Activated T-cell treated with anti-CD3 and anti-CD28 coated beads for 4 hours (primary cell): ENCODE results near the gene APOBEC3G.

ENCODE experiments used
- DNase-seq: peaks from one replicate; pipeline ENCODE4 v3.0.0-alpha.2; 2020

Gene APOBEC3G

DNA sequence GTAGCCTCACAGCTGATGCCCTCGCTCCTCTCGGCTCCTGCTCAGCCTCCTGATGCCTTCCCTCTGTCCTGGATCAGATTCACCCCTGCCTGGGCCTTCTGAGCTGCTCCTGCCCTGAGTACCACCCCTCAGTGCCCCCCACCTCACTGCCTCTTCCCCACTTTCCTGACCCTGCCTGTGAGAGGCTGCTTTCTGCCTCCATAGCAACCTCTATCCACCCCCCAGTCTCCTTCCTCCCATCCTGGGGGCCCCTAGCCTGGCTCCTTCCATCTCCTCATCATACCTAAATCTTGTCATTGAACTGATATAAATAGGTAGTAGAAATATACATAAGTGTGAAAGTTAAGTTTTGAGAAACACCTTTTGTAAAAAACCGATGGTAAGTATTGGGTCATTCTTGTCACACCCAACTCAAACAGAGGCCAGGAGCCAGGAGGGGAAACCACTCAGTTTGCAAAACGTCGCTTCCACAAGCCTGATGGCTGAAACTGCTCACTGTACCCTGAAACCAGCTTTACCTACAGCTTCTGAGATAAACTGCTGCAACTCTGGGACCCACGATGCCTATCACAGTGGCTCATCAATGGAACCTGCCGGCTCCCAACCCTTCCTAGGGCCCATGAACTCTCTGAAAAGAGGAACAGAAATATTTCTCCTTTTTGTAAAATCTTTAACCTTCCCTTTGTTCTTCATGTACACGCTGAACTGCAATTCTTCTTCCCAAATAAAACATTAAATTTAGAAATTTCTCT lies 15.2 kb downstream of the APOBEC3G start:
- DNase-seq = no peak

DNA sequence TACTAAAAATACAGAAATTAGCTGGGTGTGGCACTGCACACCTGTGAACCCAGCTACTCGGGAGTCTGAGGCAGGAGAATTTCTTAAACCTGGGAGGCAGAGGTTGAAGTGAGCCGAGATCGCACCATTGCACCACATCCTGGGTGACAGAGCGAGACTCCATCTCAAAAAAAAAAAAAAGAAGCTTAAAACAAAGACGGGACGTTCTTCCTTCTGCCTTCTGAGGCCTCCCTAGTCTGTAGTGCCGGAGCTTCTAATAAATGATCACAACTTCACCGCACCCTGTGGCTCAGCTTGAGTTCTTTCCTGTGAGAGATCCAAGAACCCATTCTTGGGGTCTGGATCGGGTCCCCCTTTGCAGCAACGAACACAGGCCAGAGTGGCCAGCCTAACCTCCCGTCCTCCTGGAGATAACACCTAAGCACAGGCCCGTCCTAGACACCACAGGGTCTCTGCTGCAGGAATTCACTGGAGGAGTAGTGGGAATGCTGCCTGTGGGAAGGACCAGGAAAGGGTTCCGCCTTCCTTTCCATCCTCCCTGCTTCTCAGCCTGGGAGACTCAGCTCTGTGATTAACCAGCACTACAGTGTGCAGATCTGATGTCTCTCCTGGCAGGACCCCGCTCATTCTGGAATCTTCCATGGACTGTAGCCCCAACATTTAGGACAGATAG lies 17.8 kb downstream of the APOBEC3G start:
- no peak for DNase-seq

DNA sequence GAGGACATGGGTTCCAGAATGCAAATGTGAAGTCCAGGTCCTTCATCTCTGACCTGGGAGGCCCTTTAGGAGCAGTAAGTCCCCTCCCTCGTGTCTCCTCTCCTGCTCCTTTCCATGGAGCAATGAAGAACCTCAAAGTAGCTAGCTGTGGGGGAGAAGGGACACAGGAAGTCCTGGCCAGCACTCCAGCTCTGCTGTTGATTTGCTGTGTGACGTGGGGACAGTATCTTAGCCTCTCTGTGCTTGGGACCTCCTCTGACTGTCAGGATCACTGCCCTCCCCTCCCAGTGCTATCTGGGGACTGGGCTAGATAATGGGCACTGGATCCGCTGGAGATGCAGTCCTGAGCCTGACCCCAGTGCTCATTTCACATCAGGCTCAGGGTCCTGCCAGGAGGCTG lies 18.9 kb downstream of the APOBEC3G start:
- DNase-seq = no peak

DNA sequence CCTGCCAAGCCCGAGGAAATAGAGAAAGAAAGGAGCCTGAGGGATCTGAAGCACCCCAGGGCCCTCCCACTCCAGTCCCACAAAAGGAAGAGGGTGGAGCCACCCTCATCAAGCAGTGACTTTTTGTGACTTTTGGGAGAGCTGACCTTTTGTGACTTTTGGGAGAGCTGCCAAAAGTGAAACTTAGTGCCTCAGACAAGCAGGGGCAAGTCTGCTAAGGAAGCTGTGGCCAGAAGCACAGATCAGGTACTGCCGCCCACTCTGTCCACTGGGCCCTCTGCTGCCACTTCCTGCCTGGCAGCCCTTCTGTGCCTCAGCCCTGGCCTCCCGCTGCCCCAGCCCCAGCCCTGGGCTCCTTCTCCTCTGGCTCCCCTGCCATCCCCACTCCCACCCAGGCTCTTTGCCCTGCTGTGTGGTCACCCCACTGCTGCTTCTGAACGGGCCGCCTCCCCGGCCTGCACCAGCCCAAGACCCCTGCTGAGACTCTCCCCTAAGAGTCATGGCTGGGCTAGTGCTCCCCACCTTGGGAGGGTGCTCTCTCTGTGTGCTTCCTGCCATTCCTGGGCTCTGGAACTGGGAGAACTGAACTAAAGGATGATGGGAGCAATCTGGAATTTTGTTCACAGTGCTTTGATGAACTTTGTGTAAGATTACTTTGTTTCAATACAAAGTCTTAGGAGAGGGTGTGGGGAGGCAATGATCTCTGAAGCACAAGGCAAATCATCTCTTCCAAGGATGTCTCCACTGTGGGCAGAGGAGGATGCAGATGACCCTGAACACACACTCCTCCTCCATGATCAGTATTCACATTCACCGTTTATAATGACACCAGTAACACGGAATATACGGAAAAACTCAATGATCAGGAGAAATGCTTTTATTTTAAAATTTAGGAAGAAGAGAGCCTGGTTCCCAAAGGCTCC lies 20.3 kb downstream of the APOBEC3G start, which contains the start of gene APOBEC3H:
APOBEC3H (plus strand) TSS at position 147 of the 923 bp plus-strand sequence. CDS start 3,035 bp downstream, outside the sequence.
- DNase-seq = no peak

DNA sequence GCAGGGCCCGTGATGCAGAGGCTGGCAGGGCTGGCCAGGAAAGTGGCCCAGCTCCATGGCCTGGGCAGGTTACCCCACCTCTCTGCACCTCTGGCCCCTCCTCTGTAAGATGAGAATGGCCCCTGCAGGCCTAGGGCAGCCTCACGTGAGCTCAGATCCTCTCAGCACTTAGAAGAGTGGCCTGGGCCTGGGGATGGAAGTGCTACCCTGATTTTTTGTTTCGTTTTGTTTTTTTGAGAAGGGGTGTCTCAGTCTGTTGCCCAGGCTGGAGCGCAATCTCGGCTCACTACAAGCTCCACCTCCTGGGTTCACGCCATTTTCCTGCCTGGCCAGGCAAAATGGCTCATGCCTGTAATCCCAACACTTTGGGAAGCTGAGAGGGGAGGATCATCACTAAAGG lies 21.0 kb downstream of the APOBEC3G start:
- DNase-seq = no peak

DNA sequence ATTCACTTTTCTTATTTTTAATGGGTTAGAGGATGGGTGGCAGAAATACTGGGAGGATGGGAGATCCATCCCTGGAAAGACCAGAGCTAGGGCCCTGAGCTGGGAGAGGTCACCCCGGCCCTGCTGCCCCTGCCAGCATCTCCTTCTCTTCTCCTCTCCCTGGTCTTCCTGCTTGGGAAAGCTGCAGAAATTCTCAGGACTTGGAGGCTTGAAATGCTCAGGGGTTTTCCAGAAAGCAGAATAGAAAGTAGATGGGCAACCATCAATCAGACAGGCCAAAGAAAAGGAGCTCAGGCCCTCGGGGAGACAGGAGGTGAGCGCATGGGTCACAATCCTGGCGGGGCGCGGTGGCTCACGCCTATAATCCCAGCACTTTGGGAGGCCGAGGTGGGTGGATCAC lies 21.5 kb downstream of the APOBEC3G start:
- DNase-seq = no peak

DNA sequence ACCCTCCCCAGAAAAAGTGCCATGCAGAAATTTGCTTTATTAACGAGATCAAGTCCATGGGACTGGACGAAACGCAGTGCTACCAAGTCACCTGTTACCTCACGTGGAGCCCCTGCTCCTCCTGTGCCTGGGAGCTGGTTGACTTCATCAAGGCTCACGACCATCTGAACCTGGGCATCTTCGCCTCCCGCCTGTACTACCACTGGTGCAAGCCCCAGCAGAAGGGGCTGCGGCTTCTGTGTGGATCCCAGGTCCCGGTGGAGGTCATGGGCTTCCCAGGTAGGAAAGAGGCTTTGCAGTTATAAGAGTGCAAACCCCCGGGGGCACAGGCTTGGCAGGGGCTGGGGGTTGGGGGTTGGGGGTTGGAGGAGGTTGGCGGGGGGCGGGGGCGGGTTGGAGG lies 24.2 kb downstream of the APOBEC3G start:
- DNase-seq = no peak

DNA sequence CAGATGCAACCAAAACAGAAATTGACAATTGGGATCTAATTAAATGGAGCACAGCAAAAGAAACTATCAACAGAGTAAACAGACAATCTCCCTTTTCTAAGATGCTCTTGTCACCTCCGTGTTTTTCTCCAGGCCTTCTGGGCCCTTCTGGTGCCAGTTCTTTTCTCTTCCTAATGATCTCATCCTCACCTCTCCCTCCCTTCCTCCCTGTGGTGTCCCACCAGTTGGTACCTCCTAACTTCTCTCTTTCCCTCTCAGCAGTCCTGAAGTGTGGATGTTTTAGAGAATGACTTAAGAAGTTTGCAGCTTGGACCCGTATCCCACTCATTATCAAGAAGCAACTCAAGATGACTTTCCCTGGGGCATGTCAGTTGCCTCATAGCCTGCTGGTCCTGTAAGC lies 26.4 kb downstream of the APOBEC3G start:
- DNase-seq = no peak

DNA sequence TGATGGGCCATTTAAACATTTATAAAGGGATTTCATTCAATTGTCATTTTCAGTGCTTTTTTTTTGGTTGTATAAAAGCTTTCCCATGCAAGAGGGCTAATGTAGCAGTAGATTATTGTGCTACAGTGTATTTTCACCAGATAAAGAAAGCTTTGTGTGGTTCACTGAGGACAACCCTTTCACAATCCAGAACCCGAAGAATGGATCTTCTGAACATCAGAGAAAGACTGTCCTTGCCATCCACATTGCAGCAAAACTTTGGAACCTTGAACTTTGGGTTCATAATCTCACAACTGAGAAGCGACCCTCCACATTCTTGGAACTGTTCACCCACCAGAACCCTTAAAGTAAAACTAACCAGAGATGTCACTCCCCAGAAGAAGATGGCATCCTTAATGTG lies 29.3 kb downstream of the APOBEC3G start:
- no peak for DNase-seq

DNA sequence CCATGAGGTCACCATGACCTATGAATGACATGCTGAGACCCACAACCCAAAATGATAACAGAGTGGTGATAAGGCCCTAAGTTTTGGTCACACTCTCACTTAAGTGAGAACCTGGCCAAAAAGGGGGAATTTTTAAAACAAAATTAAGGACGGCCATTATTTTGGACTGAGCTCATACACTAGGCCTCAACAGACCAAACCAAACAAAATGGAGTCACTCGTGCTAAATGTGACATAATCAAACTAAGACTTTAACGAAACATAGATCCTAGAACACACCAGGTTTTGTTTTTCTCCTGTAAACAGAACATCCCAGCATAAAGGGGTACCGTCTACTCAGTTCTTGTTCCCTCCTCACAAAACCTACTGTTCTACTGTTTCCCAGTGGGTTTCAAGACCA lies 31.4 kb downstream of the APOBEC3G start:
- no peak for DNase-seq

DNA sequence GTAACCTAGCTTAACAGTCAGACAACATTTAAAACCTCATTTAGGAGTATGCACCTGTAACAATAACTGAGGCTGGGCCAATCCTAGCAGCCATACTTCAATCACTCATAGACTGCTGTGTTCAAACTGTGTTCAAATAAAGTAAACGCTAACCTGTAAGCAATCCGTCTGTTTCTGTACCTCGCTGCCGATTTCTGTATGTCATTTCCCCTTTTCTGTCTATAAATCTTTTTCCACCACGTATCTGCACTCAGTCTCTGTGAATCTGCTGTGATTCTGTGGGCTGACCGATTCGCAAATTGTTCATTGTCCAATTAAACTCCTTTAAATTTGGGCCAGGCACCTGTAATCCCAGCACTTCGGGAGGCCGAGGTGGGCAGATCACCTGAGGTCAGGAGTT lies 32.3 kb downstream of the APOBEC3G start:
- no peak for DNase-seq

DNA sequence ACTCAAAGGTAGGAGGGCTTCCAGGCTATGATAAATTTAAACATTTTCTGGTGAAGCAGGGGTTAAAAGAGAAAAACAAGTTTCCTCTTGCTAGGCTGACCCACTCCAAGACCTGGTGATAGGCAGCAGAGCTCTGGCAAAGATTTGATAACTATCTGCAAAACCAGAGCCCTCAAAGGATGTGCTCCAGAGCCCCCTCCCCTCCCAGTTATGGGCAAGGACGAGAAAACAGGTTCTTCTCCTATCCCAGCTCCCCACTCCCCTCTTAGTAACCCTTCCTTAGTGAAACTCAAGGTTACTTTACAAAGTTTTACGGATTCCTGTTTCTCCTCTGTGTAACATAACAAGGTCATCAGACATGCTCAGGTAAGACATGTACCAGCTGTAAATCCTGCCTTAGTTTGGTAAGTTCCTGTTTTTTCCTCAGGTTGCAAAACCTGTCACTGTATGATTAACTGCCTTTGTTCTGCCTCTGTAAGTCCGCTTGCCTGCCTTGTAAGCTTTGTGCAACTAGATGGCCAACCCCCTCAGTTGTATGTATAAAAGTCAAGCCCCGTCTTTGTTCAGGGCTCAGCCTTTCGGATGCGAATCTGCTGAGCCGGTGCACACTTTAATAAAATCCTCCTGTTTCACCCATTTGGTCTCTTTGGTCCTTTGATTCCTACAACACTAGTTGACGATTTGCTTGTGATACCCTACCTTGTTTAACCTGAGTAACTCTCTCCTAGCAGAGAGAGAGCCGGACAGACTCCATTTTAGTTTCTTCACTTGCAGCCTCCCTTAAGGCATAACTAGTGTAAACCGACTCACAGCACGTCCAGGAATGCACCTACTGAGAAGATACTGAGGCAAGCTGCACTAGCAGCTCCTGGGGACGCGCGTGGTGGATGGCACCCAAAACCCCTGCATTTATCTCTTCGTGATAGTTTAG lies 33.8 kb downstream of the APOBEC3G start:
- DNase-seq = no peak

DNA sequence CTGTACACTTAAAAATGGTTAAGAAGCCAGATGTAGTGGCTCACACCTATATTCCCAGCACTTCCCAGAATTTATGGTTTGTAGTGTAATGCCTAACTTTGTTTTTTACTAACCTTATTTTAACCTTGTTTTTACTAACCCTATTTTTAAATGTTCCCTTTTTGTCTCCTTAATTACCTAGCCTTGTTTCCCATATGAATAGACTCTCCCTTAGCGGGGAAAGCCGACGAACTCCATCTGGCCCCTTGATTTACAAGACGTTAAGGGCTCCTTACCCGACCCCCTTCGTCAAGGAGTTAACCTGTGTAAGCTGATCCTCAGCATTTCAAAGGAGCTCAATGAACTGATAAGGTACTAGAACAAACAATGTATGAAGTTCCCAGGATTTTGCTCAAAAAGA lies 37.0 kb downstream of the APOBEC3G start:
- DNase-seq = no peak

DNA sequence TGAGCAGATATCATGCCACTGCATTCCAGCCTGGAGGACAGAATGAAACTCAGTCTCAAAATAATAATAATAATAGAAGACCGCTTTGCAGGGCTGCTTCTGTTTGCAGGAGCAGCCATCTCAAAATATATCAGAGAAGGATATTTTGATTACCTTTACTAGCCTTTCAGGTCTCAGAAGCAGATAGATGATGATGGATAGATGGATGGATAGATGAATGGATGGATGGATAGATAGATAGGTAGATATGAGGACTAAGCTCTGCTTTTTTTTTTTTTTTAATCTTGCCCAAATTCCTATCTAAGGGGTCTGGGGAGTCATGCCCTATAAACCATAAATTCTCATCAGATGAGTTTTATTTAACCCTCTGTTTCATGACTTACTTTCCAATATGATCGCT lies 38.5 kb downstream of the APOBEC3G start:
- no peak for DNase-seq

DNA sequence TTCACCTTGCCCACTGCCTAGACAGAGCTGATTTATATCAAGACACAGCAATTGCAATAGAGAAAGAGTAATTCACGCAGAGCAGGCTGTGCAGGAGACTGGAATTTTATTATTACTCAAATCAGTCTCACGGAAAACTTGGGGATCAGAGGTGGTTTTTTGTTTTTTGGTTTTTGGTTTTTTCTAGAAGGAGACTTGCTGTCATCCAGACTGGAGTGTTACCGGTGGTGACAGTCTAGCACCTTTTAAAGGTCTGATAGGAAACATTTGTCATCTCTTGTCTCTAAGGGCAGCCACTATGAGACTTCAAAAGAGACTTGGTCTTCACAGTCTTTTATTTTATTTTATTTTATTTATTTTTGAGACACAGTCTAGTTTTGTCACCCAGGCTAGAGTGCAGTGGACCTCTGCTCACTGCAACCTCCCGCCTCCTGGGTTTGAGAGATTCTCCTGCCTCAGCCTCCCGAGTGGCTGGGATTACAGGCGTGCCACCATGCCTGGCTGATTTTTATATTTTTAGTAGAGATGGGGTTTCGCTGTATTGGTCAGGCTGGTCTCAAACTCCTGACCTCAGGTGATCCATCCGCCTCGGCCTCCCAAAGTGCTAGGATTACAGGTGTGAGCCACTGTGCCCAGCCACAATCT lies 39.0 kb downstream of the APOBEC3G start:
- no peak for DNase-seq

DNA sequence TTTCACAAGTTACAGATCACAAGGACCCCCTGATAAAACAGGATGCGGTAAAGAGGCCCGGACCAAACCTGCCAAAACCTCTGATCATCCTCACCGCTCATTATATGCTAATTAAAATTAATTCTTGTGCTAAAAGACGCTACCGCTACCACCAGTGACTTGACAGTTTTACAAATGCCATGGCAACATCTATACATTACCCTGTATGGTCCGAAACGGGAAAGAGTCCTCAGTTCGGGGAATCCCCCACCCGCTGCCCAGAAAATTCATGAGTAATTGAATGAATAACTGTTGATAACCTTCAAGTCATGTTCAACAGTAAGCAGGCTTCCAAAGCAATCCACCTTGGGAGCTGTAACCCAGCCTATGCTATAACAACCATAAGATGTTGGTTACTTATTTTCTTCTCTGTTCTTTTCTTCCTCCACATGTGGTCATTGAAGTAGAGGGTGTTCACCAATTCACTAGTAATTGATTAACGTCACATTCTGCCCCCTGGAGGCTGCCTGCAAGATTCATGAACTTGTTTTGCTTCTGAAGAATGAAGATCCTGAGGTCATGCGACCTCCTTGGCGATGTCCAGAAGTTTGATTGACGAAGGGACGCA lies 40.6 kb downstream of the APOBEC3G start:
- peak; percentile 61 for DNase-seq

DNA sequence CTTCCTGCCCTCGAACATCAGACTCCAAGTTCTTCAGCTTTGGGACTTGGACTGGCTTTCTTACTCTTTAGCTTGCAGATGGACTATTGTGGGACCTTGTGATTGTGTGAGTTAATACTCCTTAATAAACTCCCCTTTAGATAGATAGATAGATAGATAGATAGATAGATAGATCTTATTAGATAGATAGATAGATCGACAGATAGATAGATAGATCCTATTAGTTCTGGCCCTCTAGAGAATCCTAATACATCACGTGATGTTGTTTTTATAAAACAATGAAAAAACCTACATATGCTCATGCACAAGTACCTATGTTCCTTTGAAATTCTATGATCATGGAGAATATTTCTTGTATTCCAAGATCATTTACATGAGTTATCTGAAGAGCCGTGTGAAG lies 43.9 kb downstream of the APOBEC3G start:
- no peak for DNase-seq

DNA sequence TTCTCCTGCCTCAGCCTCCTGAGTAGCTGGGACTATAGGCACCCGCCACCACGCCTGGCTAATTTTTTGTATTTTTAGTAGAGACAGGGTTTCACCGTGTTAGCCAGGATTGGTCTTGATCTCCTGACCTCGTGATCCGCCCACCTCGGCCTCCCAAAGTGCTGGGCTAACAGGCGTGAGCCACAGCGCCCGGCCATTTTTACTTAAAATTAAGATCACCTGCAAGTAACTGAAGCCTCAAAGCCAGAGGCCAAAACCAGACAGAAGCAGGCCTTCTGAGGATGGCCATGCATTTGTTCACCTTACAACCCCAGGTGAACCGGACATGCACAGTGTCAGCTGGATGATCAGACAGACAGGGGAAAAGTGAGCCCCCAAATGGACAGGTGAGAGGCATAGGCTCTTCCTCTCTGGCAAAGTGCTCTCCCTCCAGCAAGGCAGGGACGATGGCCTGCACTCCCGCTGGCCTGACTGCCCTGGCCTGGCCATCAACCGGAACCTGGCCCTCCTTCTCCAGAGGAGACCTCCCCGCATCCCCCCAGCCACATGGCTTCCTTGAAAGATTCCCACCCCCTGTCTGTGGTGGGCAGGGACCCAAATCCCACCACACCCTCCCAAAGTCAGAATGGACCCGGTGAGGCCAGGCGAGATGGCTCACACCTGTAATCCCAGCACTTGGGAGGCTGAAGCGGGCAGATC lies 45.8 kb downstream of the APOBEC3G start:
- no peak for DNase-seq

DNA sequence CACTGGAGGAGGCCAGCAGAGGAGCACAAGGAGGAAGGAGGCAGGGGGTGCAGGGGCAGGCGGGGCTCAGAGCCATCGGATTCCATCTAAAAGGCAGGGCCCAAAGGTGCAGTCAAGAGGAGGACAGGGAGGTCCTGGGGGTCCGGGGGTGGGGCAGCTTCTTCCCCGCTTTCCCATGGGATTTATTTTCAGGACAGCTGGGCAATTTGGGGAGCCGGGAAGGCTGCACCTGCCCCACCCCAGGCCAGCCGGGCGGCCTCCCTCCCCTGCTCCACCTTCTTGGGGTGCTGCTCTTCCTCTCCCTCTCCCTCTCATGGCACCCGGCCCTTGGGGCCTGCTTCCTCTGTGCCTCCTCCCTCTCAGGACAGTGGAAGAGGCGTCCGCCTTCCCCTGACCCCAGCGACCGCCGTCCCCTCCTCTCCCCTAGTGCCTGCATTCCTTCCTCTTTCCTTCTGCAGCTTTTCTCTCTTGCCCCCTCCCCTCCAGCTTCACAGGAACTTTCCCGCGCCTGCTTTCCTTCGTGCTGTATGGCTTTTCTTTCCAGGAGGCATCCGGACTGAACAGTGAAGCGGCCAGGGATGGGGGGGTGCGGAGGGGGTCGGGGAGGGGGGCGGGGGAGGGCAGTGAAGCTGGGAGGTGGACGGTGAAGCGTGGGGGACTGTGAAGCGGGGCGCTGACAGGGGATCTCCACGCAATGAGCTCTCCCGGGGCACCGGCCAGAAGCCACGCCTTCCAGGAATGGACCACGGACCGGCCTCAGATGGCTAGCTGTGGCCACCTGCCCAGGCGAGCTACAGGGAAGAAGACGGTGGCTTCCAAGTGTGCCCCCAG lies 46.9 kb downstream of the APOBEC3G start:
- no peak for DNase-seq

DNA sequence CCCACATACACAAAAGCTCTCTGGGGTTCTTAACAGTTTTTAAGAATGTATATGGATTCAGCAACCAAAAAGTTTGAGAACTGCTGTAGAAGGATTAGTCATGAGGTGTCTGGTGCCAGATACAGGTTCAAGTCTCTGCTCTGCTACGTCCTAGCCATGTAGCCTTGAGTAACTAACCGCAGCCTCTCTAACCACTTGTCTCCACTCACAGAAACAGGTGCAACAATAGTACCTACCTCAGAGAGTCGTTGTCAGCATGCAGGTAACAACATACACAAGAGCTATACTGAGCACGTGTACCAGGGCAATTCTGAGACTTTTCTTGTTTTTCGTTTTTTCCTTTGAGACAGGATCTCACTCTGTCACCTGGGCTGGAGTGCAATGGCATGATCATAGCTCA lies 48.5 kb downstream of the APOBEC3G start:
- no peak for DNase-seq
